Astrocyte (in vitro differentiated cells and primary cell): ENCODE measurements around the gene STAG2. TPM values are rescaled to one million over a fixed set of nuclear protein-coding genes. Genes with fewer than 3 reads are reported as not detected.

Source experiments
- DNase-seq: peaks from one replicate; pipeline ENCODE4 v3.0.0-alpha.2; 2010; ENCODE audit warnings: low read depth
- FAIRE-seq: peaks from 2 replicates; lab custom pipeline; 2011; peaks lifted over from hg19 to GRCh38; lab: Jason Lieb, UNC
- H2AFZ ChIP-seq: 2 replicates; pipeline ENCODE4 v1.6.0; 2012; ENCODE audit warnings: low read depth, low read length, inconsistent platforms
- H3K27ac ChIP-seq: 2 replicates; pipeline ENCODE4 v1.5.1; 2011; ENCODE audit warnings: low read depth, low read length, inconsistent platforms
- H3K27me3 ChIP-seq: 2 replicates; pipeline ENCODE4 v1.6.0; 2011; ENCODE audit warnings: low read length, inconsistent platforms; ENCODE audit not compliant: insufficient read depth
- H3K36me3 ChIP-seq: 2 replicates; pipeline ENCODE4 v1.5.1; 2011; ENCODE audit warnings: low read length, inconsistent platforms; ENCODE audit not compliant: insufficient read depth
- H3K4me1 ChIP-seq: 2 replicates; pipeline ENCODE4 v1.5.1; 2011; ENCODE audit warnings: low read length, inconsistent platforms; ENCODE audit not compliant: insufficient read depth
- H3K4me2 ChIP-seq: 2 replicates; pipeline ENCODE4 v1.6.0; 2012; ENCODE audit warnings: low read length, inconsistent platforms
- H3K4me3 ChIP-seq: 2 replicates; pipeline ENCODE4 v1.5.1; 2011; ENCODE audit warnings: low read depth, mild to moderate bottlenecking, low read length, inconsistent platforms; ENCODE audit not compliant: insufficient read depth
- H3K79me2 ChIP-seq: 2 replicates; pipeline ENCODE4 v1.6.0; 2012; ENCODE audit warnings: mild to moderate bottlenecking, low read length, inconsistent platforms; ENCODE audit not compliant: insufficient read depth
- H3K9ac ChIP-seq: 2 replicates; pipeline ENCODE4 v1.6.0; 2012; ENCODE audit warnings: mild to moderate bottlenecking, low read length, inconsistent platforms
- H3K9me3 ChIP-seq: 2 replicates; pipeline ENCODE4 v1.5.1; 2012; ENCODE audit warnings: low read depth, mild to moderate bottlenecking, low read length, inconsistent platforms; ENCODE audit not compliant: insufficient read depth
- H4K20me1 ChIP-seq: 2 replicates; pipeline ENCODE4 v1.6.0; 2012; ENCODE audit warnings: low read length, inconsistent platforms; ENCODE audit not compliant: insufficient read depth
- H3K27ac Mint-ChIP-seq: one replicate; pipeline ENCODE4 v1.8.0; 2021; ENCODE audit warnings: mild to moderate bottlenecking, mixed read lengths; ENCODE audit not compliant: unreplicated experiment
- H3K27me3 Mint-ChIP-seq: one replicate; pipeline ENCODE4 v1.8.0; 2021; ENCODE audit warnings: low read depth, mixed read lengths; ENCODE audit not compliant: unreplicated experiment
- H3K36me3 Mint-ChIP-seq: one replicate; pipeline ENCODE4 v1.8.0; 2021; ENCODE audit warnings: low read depth, mixed read lengths; ENCODE audit not compliant: unreplicated experiment
- H3K4me1 Mint-ChIP-seq: one replicate; pipeline ENCODE4 v1.8.0; 2021; ENCODE audit warnings: low read depth, mixed read lengths; ENCODE audit not compliant: unreplicated experiment
- H3K4me3 Mint-ChIP-seq: one replicate; pipeline ENCODE4 v1.8.0; 2021; ENCODE audit warnings: mild to moderate bottlenecking, moderate library complexity, mixed read lengths; ENCODE audit not compliant: unreplicated experiment
- H3K9me3 Mint-ChIP-seq: one replicate; pipeline ENCODE4 v1.8.0; 2021; ENCODE audit warnings: mild to moderate bottlenecking, mixed read lengths; ENCODE audit not compliant: unreplicated experiment
- EZH2 ChIP-seq: IDR thresholded peaks from 2 replicates; pipeline ENCODE4 v1.6.1; 2012; ENCODE audit warnings: mild to moderate bottlenecking, low read length, inconsistent platforms; ENCODE audit not compliant: insufficient read depth
- total RNA-seq: library from RNA; stranded (reverse); gene quantifications from 2 replicates; pipeline ENCODE4 v1.2.1, GENCODE V29; 2021
- TF ChIP-seq, protein P1 (sequence below): IDR thresholded peaks from 2 replicates; pipeline ENCODE4 v1.5.1; 2011; ENCODE audit warnings: low read depth, mild to moderate bottlenecking, inconsistent platforms, low read length, moderate library complexity; ENCODE audit not compliant: insufficient read depth

STAG2 gene
- total RNA-seq, 1 donor from 2014 or later, result 51.2 TPM

GRCh38 chrX:123967497-123967896, 6.0 kb downstream of the STAG2 start:
- DNase-seq (no peak), FAIRE-seq (no peak)
- no peaks in the 10 kb centered on the region for H3K9me3 ChIP-seq
- H4K20me1 ChIP-seq, result peaks cover 60% of the 10 kb centered on the region
- Mint-ChIP-seq H3K9me3 (no peaks in the 10 kb centered on the region), H3K36me3 (no peaks in the 10 kb centered on the region), H3K4me1 (peaks cover 9% of the 10 kb centered on the region), H3K27me3 (no peaks in the 10 kb centered on the region), H3K4me3 (no peak overlapping the region), H3K27ac (no peak overlapping the region)
- peaks cover 92% of the 10 kb centered on the region for H3K79me2 ChIP-seq
- no peaks in the 10 kb centered on the region for H3K36me3 ChIP-seq
- no peak overlapping the region for H3K9ac ChIP-seq
- no peak overlapping the region for H3K4me2 ChIP-seq
- no peak overlapping the region for H3K27ac ChIP-seq
- TF ChIP-seq, protein P1, sequence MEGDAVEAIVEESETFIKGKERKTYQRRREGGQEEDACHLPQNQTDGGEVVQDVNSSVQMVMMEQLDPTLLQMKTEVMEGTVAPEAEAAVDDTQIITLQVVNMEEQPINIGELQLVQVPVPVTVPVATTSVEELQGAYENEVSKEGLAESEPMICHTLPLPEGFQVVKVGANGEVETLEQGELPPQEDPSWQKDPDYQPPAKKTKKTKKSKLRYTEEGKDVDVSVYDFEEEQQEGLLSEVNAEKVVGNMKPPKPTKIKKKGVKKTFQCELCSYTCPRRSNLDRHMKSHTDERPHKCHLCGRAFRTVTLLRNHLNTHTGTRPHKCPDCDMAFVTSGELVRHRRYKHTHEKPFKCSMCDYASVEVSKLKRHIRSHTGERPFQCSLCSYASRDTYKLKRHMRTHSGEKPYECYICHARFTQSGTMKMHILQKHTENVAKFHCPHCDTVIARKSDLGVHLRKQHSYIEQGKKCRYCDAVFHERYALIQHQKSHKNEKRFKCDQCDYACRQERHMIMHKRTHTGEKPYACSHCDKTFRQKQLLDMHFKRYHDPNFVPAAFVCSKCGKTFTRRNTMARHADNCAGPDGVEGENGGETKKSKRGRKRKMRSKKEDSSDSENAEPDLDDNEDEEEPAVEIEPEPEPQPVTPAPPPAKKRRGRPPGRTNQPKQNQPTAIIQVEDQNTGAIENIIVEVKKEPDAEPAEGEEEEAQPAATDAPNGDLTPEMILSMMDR, result no peak
- no peak for TF ChIP-seq EZH2
- H2AFZ ChIP-seq, result no peak overlapping the region
- no peaks in the 10 kb centered on the region for H3K4me1 ChIP-seq
- H3K4me3 ChIP-seq, result no peak overlapping the region
- no peaks in the 10 kb centered on the region for H3K27me3 ChIP-seq

DNA sequence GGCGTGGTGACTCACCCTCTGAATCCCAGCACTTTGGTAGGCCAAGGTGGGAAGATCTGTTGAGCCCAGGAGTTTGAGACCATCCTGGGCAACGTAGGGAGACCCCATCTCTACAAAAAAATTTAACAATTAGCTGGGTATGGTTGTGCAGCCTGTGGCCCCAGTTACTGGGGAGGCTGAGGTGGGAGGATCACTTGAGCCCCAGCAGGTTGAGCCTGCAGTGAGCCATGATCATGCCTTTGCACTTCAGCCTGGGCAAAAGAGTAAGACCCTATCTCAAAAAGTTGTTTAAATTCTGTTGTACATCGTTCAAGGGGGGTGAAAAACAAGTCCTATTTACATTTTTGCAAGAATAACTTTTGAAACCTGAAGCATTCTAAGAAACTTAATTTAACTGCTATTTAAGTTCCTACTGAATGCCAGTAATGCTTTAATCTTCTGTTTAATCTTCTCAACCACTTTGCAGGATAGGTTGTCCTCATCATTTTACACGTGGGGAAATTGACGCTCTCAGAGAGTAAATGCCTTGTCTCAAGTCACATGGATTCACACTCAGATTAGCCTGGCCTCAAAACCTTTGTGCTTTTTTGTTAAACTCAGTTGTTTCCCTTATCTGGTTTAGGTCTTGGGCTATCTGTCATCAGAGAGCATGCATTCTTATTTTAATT, 7.0 kb downstream of the STAG2 start:
- TF ChIP-seq EZH2, result no peak
- TF ChIP-seq, protein P1, result no peak
- H3K36me3 Mint-ChIP-seq, result no peaks in the 10 kb centered on the region
- no peak overlapping the region for H3K27ac Mint-ChIP-seq
- H3K9me3 Mint-ChIP-seq, result no peaks in the 10 kb centered on the region
- Histone ChIP-seq H3K9ac (no peak overlapping the region), H4K20me1 (peaks cover 57% of the 10 kb centered on the region), H3K4me1 (no peaks in the 10 kb centered on the region), H3K27ac (no peak overlapping the region), H3K4me3 (no peak overlapping the region), H3K9me3 (no peaks in the 10 kb centered on the region), H3K79me2 (peaks cover 92% of the 10 kb centered on the region), H3K36me3 (no peaks in the 10 kb centered on the region), H3K27me3 (no peaks in the 10 kb centered on the region), H3K4me2 (no peak overlapping the region), H2AFZ (no peak overlapping the region)
- no peaks in the 10 kb centered on the region for H3K27me3 Mint-ChIP-seq
- H3K4me1 Mint-ChIP-seq, result peaks cover 9% of the 10 kb centered on the region
- FAIRE-seq (peak; percentile 41), DNase-seq (no peak)
- no peak overlapping the region for H3K4me3 Mint-ChIP-seq

DNA sequence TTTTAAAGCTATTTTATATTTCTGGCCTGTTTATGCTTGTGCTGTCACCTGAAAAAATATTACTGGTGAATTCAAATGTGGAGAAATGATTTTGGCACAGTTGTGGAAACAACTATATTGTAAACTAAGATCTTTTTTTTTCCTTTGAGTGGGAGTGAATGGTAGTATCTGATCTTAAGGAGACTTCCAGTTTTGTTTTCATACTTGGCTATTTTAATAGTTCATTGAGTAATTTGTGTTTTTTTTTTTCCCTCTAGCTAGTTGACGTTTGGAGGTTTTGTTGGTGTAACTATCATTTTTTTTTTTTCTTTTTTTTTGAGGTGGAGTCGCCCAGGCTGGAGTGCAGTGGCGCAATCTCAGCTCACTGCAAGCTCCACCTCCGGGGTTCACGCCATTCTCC, 10.5 kb downstream of the STAG2 start:
- Mint-ChIP-seq H3K36me3 (no peaks in the 10 kb centered on the region), H3K27me3 (no peaks in the 10 kb centered on the region), H3K9me3 (no peaks in the 10 kb centered on the region), H3K27ac (no peak overlapping the region), H3K4me3 (no peak overlapping the region), H3K4me1 (peaks cover 6% of the 10 kb centered on the region)
- Histone ChIP-seq H3K27me3 (no peaks in the 10 kb centered on the region), H3K9me3 (no peaks in the 10 kb centered on the region), H2AFZ (no peak overlapping the region), H3K4me1 (no peaks in the 10 kb centered on the region), H3K79me2 (peaks cover 84% of the 10 kb centered on the region), H3K4me2 (no peak overlapping the region), H3K27ac (no peak overlapping the region), H4K20me1 (peaks cover 33% of the 10 kb centered on the region), H3K36me3 (no peaks in the 10 kb centered on the region), H3K9ac (no peak overlapping the region), H3K4me3 (no peak overlapping the region)
- TF ChIP-seq, protein P1, result no peak
- TF ChIP-seq EZH2, result no peak
- FAIRE-seq (no peak), DNase-seq (no peak)
